HepG2 (cell line): ENCODE measurements around the gene LYPD6. TPM values are rescaled to one million over a fixed set of nuclear protein-coding genes. Genes with fewer than 3 reads are reported as not detected.

ENCODE experiments used
- ATAC-seq: fragments of 200-7000 bp; cut with Tn5 transposase; 3 replicates; pipeline ENCODE4 v1.9.1; 2020; ENCODE audit warnings: mild to moderate bottlenecking, moderate library complexity
- BruUV-seq: library from RNA; stranded (reverse); fragments of 400-500 nt; replicated peaks from 2 replicates; lab custom pipeline; 2021; lab: Mats Ljungman, UMichigan
- CTCF ChIA-PET: fragments of 300-600 bp; formaldehyde crosslinking; extraction: SDS; loops from one replicate; lab custom pipeline; 2021; ENCODE audit warnings: low total read pairs, inconsistent platforms, low intra/inter-chr PET ratio; lab: Yijun Ruan, JAX
- POLR2A ChIA-PET: fragments of 350-600 bp; sonication (Branson Sonifier 250); formaldehyde crosslinking; loops from one replicate; lab custom pipeline; 2020; ENCODE audit warnings: antibody characterized with exemption, inconsistent platforms; lab: Yijun Ruan, JAX
- DNase-seq: peaks from one replicate; pipeline ENCODE4 v3.0.0-alpha.2; 2015; ENCODE audit warnings: low spot score
- FAIRE-seq: peaks from 3 replicates; lab custom pipeline; 2011; peaks lifted over from hg19 to GRCh38; lab: Jason Lieb, UNC
- H2AFZ ChIP-seq: one replicate; pipeline ENCODE4 v1.6.1; 2011; ENCODE audit warnings: low read length, inconsistent platforms
- H3K27ac ChIP-seq: fragments of 300-600 bp; 3 replicates; pipeline ENCODE4 v1.8.0; 2011; ENCODE audit warnings: mixed run types, mild to moderate bottlenecking, mixed read lengths, low read length, inconsistent platforms; ENCODE audit not compliant: insufficient read depth; ENCODE audit errors: extremely low read length
- H3K27me3 ChIP-seq, 2 experiments: fragments of 200-600 bp in 1 of 2; 2 replicates in 1 of 2; 3 replicates in 1 of 2; pipeline versions ENCODE4 v1.6.0 to v1.8.0; 2011; ENCODE audit warnings: low read length in 2 of 2, mild to moderate bottlenecking in 2 of 2, moderate library complexity in 2 of 2, inconsistent platforms in 1 of 2; ENCODE audit not compliant: insufficient read depth in 2 of 2, control insufficient read depth in 1 of 2
- H3K36me3 ChIP-seq, 2 experiments: fragments of 200-600 bp in 1 of 2; replicated peaks in 1 of 2; 2 replicates in 1 of 2; 3 replicates in 1 of 2; pipeline versions ENCODE4 v1.5.1 to v1.8.0; 2011; ENCODE audit warnings: low read length in 2 of 2, inconsistent platforms in 1 of 2; ENCODE audit not compliant: insufficient read depth in 2 of 2, control insufficient read depth in 1 of 2
- H3K4me1 ChIP-seq: 2 replicates; pipeline ENCODE4 v1.5.1; 2012; ENCODE audit warnings: low read length, inconsistent platforms; ENCODE audit not compliant: insufficient read depth
- H3K4me2 ChIP-seq: 2 replicates; pipeline ENCODE4 v1.6.0; 2011; ENCODE audit warnings: low read depth, low read length, inconsistent platforms
- H3K4me3 ChIP-seq, 3 experiments: fragments of 200-600 bp in 1 of 3; sonication (generic), shearing (Covaris generic) in 1 of 3; replicated peaks in 1 of 3; 2 replicates each; pipeline ENCODE4 v1.5.1; 2011 to 2016; ENCODE audit warnings: low read length in 3 of 3, inconsistent platforms in 2 of 3, low read depth in 2 of 3, mild to moderate bottlenecking in 2 of 3, control low read depth in 1 of 3, mixed read lengths in 1 of 3; ENCODE audit not compliant: insufficient read depth in 1 of 3
- H3K79me2 ChIP-seq: one replicate; pipeline ENCODE4 v1.6.1; 2011; ENCODE audit warnings: low read length, inconsistent platforms; ENCODE audit not compliant: insufficient read depth
- H3K9ac ChIP-seq: 2 replicates; pipeline ENCODE4 v1.6.0; 2011; ENCODE audit warnings: mild to moderate bottlenecking, low read depth, low read length, inconsistent platforms; ENCODE audit not compliant: insufficient read depth
- H3K9me3 ChIP-seq: 2 replicates; pipeline ENCODE4 v1.5.1; 2012; ENCODE audit warnings: mild to moderate bottlenecking, low read length
- H4K20me1 ChIP-seq: 2 replicates; pipeline ENCODE4 v1.6.0; 2011; ENCODE audit warnings: inconsistent platforms, mild to moderate bottlenecking, low read length, moderate library complexity; ENCODE audit not compliant: insufficient read depth
- CEBPB ChIP-seq: IDR thresholded peaks from 2 replicates; pipeline ENCODE4 v1.6.1; 2011; ENCODE audit warnings: low read depth, low read length, improper control_type of control experiment, borderline replicate concordance
- MLXIP ChIP-seq: sonication (generic); formaldehyde crosslinking; IDR thresholded peaks from 2 replicates; pipeline ENCODE4 v1.9.0; 2021; ENCODE audit warnings: missing genetic modification reagents, borderline replicate concordance
- PHF20 ChIP-seq: sonication (generic); formaldehyde crosslinking; IDR thresholded peaks from 2 replicates; pipeline ENCODE4 v1.5.0; 2020; ENCODE audit warnings: mild to moderate bottlenecking, missing genetic modification reagents
- SRSF4 ChIP-seq: fragments of 200-400 bp; formaldehyde crosslinking; IDR thresholded peaks from one replicate; pipeline ENCODE4 v1.6.1; 2018; ENCODE audit warnings: mild to moderate bottlenecking, low read depth, low read length, moderate library complexity; ENCODE audit not compliant: poor library complexity, severe bottlenecking
- U2AF1 ChIP-seq: fragments of 200-400 bp; formaldehyde crosslinking; optimal IDR thresholded peaks from 2 replicates; pipeline ENCODE3; 2017; ENCODE audit warnings: mild to moderate bottlenecking, low read depth, low read length
- ZFX ChIP-seq: sonication (generic); formaldehyde crosslinking; IDR thresholded peaks from 2 replicates; pipeline ENCODE4 v1.4.0; 2020; ENCODE audit warnings: mild to moderate bottlenecking, low read depth, missing genetic modification reagents, moderate library complexity
- ZMYM3 ChIP-seq: sonication (generic); formaldehyde crosslinking; IDR thresholded peaks from 2 replicates; pipeline ENCODE4 v1.5.1; 2020; ENCODE audit warnings: mild to moderate bottlenecking, missing genetic modification reagents
- ZNF235 ChIP-seq: sonication (generic); formaldehyde crosslinking; IDR thresholded peaks from 2 replicates; pipeline ENCODE4 v1.8.1; 2023; ENCODE audit warnings: mild to moderate bottlenecking, missing genetic modification reagents, borderline replicate concordance
- ZNF34 ChIP-seq: sonication (generic); formaldehyde crosslinking; IDR thresholded peaks from 2 replicates; pipeline ENCODE4 v1.4.0; 2020; ENCODE audit warnings: mild to moderate bottlenecking, missing genetic modification reagents, borderline replicate concordance
- WGBS: methylation state at CpG from one replicate; pipeline ENCODE4 v1.1.6; 2017; ENCODE audit warnings: low lambda C conversion rate; 5-methylcytosine and 5-hydroxymethylcytosine counted together
- in situ Hi-C: cut with HindIII; loops from 2 replicates; pipeline ENCODE4 v1.10.0; 2017; ENCODE audit warnings: low pct_unique_long_range_greater_than_20kb; ENCODE audit not compliant: extremely low pct_ligation_motif_present
- intact Hi-C: fragments of 100-400 bp; cut with micrococcal nuclease; formaldehyde crosslinking; loops from one replicate; pipeline ENCODE4 v1.10.0; 2022; ENCODE audit not compliant: unreplicated experiment
- polyA plus RNA-seq, 8 experiments: library from polyadenylated mRNA; depleted of rRNA in 3 of 8; stranded (reverse) in 7 of 8; unstranded in 1 of 8; fragments of >200 nt; fragmentation: Illumina TruSeq in 4 of 8; extraction: Trizol in 4 of 8; gene quantifications; 2 replicates each; pipeline versions ENCODE4 v1.2.1 to v1.2.3, GENCODE V29; 2011 to 2016; ENCODE audit warnings: low read depth in 4 of 8, missing spikeins in 1 of 8, mixed read lengths in 1 of 8; ENCODE audit not compliant: insufficient read depth in 1 of 8
- total RNA-seq, 5 experiments: library from RNA; depleted of rRNA; stranded (reverse); fragments of >200 nt; fragmentation: Illumina TruSeq; extraction: Trizol; gene quantifications; 2 replicates each; pipeline ENCODE4 v1.2.3, GENCODE V29; 2016; ENCODE audit warnings: low read depth in 1 of 5
- TF ChIP-seq, protein P1 (sequence below): sonication (generic); formaldehyde crosslinking; IDR thresholded peaks from 2 replicates; pipeline ENCODE4 v1.4.0; 2020; ENCODE audit warnings: missing genetic modification reagents

Gene LYPD6
- total and polyA plus RNA-seq, 2 of the 13 experiments (the other 11 are each of a cell fraction or from before 2014, with no cell fraction given), result 0.01 to 0.07 TPM

DNA sequence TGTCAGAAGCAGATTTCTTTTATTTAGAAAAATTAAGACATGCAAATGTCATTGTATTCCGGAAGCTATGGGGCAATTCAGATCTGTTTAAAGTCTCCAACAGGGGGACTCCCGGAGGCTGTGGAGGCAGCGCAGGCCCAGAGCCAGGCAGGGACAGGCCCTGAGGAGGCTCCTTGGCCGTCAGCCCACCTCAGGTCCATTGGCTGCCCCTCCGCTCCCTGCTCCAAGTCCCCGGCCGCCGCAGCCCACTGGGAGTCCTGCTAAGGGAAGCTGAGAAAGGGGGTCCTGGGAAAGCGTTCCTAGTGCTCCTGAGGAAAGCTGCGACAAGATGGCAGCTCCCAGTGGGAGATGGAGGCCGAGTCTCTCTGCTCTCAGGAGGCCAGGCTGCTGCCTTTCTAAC lies 20.0 kb upstream of the LYPD6 start:
- no peak for DNase-seq
- H3K4me3 ChIP-seq, result no peak overlapping the region
- ChIA-PET CTCF (no interaction called here), POLR2A (no interaction called here)
- no peak for TF ChIP-seq CEBPB
- TF ChIP-seq, protein P1, sequence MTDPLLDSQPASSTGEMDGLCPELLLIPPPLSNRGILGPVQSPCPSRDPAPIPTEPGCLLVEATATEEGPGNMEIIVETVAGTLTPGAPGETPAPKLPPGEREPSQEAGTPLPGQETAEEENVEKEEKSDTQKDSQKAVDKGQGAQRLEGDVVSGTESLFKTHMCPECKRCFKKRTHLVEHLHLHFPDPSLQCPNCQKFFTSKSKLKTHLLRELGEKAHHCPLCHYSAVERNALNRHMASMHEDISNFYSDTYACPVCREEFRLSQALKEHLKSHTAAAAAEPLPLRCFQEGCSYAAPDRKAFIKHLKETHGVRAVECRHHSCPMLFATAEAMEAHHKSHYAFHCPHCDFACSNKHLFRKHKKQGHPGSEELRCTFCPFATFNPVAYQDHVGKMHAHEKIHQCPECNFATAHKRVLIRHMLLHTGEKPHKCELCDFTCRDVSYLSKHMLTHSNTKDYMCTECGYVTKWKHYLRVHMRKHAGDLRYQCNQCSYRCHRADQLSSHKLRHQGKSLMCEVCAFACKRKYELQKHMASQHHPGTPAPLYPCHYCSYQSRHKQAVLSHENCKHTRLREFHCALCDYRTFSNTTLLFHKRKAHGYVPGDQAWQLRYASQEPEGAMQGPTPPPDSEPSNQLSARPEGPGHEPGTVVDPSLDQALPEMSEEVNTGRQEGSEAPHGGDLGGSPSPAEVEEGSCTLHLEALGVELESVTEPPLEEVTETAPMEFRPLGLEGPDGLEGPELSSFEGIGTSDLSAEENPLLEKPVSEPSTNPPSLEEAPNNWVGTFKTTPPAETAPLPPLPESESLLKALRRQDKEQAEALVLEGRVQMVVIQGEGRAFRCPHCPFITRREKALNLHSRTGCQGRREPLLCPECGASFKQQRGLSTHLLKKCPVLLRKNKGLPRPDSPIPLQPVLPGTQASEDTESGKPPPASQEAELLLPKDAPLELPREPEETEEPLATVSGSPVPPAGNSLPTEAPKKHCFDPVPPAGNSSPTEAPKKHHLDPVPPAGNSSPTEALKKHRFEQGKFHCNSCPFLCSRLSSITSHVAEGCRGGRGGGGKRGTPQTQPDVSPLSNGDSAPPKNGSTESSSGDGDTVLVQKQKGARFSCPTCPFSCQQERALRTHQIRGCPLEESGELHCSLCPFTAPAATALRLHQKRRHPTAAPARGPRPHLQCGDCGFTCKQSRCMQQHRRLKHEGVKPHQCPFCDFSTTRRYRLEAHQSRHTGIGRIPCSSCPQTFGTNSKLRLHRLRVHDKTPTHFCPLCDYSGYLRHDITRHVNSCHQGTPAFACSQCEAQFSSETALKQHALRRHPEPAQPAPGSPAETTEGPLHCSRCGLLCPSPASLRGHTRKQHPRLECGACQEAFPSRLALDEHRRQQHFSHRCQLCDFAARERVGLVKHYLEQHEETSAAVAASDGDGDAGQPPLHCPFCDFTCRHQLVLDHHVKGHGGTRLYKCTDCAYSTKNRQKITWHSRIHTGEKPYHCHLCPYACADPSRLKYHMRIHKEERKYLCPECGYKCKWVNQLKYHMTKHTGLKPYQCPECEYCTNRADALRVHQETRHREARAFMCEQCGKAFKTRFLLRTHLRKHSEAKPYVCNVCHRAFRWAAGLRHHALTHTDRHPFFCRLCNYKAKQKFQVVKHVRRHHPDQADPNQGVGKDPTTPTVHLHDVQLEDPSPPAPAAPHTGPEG (CRISPR knock-in tag), result no peak
- no peak for TF ChIP-seq ZNF34 (CRISPR knock-in tag)
- no peak for TF ChIP-seq U2AF1
- no peak for TF ChIP-seq ZMYM3 (CRISPR knock-in tag)
- TF ChIP-seq ZNF235, result no peak
- no peak for TF ChIP-seq MLXIP (CRISPR knock-in tag)
- TF ChIP-seq SRSF4, result no peak
- no peak for TF ChIP-seq PHF20
- no peak for TF ChIP-seq ZFX (CRISPR knock-in tag)
- H3K79me2 ChIP-seq, result no peaks in the 10 kb centered on the region
- H3K4me1 ChIP-seq, result no peaks in the 10 kb centered on the region
- BruUV-seq, result no TSS peak
- H3K36me3 ChIP-seq, result no peaks in the 10 kb centered on the region
- in situ Hi-C loops, result no loop called here
- no peak overlapping the region for H3K4me2 ChIP-seq
- H3K27me3 ChIP-seq, result 0 out of 5 replicates have a peak, but pooled peaks cover 0 to 8% of the 10 kb centered on the region in 2 experiments
- H3K9me3 ChIP-seq, result no peaks in the 10 kb centered on the region
- H2AFZ ChIP-seq, result no peak overlapping the region
- H3K9ac ChIP-seq, result no peak overlapping the region
- ATAC-seq, result no peak
- no peak overlapping the region for H3K27ac ChIP-seq
- 21% methylated on average over 6 of the region's 11 CpGs for WGBS
- no peaks in the 10 kb centered on the region for H4K20me1 ChIP-seq
- intact Hi-C loops, result no loop called here
- no peak for FAIRE-seq
